ENCODE measurements around the gene ZNF780B.

Gene ZNF780B

GRCh38 chr19:40078377-40078776 lies 22.3 kb upstream of the ZNF780B start:
- TF ChIP-seq CTCF (conservative IDR thresholded peaks at IDR 0.05; ENCODE audit: low read depth, low read length): no peak

GRCh38 chr19:40070058-40070457 lies 14.0 kb upstream of the ZNF780B start:
- no peaks in the 10 kb centered on the region for H3K27me3 ChIP-seq (ENCODE audit: insufficient read depth, low read depth)
- TF ChIP-seq CTCF (conservative IDR thresholded peaks at IDR 0.05; ENCODE audit: low read depth, low read length): no peak
- H3K4me3 ChIP-seq (IDR thresholded peaks at IDR 0.05; ENCODE audit: insufficient read depth, low read depth, low read length): no peak overlapping the region
- no peaks in the 10 kb centered on the region for H3K79me2 ChIP-seq (ENCODE audit: insufficient read depth, low read depth)
- H3K4me2 ChIP-seq: no peak overlapping the region
- H3K27ac ChIP-seq: no peak overlapping the region
- no peaks in the 10 kb centered on the region for H3K4me1 ChIP-seq (ENCODE audit: low read depth, poor library complexity, severe bottlenecking)
- 0 out of 2 replicates have a peak, but pooled peaks cover 3% of the 10 kb centered on the region for H3K36me3 ChIP-seq (ENCODE audit: insufficient read depth)
- H3K9ac ChIP-seq: no peak overlapping the region
- no peaks in the 10 kb centered on the region for H4K20me1 ChIP-seq (ENCODE audit: insufficient read depth)
- H2AFZ ChIP-seq (ENCODE audit: low read depth): no peak overlapping the region

More at GRCh38 chr19:40078377-40078776, 22.3 kb upstream of the ZNF780B start:
- Histone ChIP-seq H3K4me3 (IDR thresholded peaks at IDR 0.05; ENCODE audit: insufficient read depth, low read depth, low read length) (no peak overlapping the region), H3K4me1 (ENCODE audit: low read depth, poor library complexity, severe bottlenecking) (no peaks in the 10 kb centered on the region), H2AFZ (ENCODE audit: low read depth) (no peak overlapping the region), H3K27me3 (ENCODE audit: insufficient read depth, low read depth) (no peaks in the 10 kb centered on the region), H3K79me2 (ENCODE audit: insufficient read depth, low read depth) (no peaks in the 10 kb centered on the region), H3K27ac (no peak overlapping the region), H3K9ac (no peak overlapping the region), H4K20me1 (ENCODE audit: insufficient read depth) (no peaks in the 10 kb centered on the region), H3K36me3 (ENCODE audit: insufficient read depth) (peaks cover 23% of the 10 kb centered on the region; the same call in 1 of the 2 replicates), H3K4me2 (no peak overlapping the region)

- Histone ChIP-seq H3K4me1 (ENCODE audit: low read depth, poor library complexity, severe bottlenecking) (peaks cover 26% of the 10 kb centered on the region), H4K20me1 (ENCODE audit: insufficient read depth) (no peaks in the 10 kb centered on the region), H3K27me3 (ENCODE audit: insufficient read depth, low read depth) (no peaks in the 10 kb centered on the region), H3K79me2 (ENCODE audit: insufficient read depth, low read depth) (peaks cover 4% of the 10 kb centered on the region; the same call in 1 of the 2 replicates), H3K27ac (peak overlapping the region; percentile 16; the same call in 1 of the 2 replicates), H2AFZ (ENCODE audit: low read depth) (no peak overlapping the region), H3K4me3 (IDR thresholded peaks at IDR 0.05; ENCODE audit: insufficient read depth, low read depth, low read length) (no peak overlapping the region), H3K4me2 (peak overlapping the region; percentile 4; the same call in 1 of the 2 replicates), H3K36me3 (ENCODE audit: insufficient read depth) (no peaks in the 10 kb centered on the region), H3K9ac (no peak overlapping the region)
- no peak for TF ChIP-seq CTCF (conservative IDR thresholded peaks at IDR 0.05; ENCODE audit: low read depth, low read length)
Measured at GRCh38 chr19:40059624-40060023, 3.6 kb upstream of the ZNF780B start.

GRCh38 chr19:40057166-40057565 lies 1.1 kb upstream of the ZNF780B start:
- H2AFZ ChIP-seq (ENCODE audit: low read depth): no peak overlapping the region
- H3K27ac ChIP-seq: no peak overlapping the region
- H3K27me3 ChIP-seq (ENCODE audit: insufficient read depth, low read depth): no peaks in the 10 kb centered on the region
- no peaks in the 10 kb centered on the region for H3K36me3 ChIP-seq (ENCODE audit: insufficient read depth)
- H3K79me2 ChIP-seq (ENCODE audit: insufficient read depth, low read depth): peaks cover 18% of the 10 kb centered on the region; the same call in 1 of the 2 replicates
- H3K9ac ChIP-seq: no peak overlapping the region
- H4K20me1 ChIP-seq (ENCODE audit: insufficient read depth): no peaks in the 10 kb centered on the region
- no peak for TF ChIP-seq CTCF (conservative IDR thresholded peaks at IDR 0.05; ENCODE audit: low read depth, low read length)
- peaks cover 26% of the 10 kb centered on the region for H3K4me1 ChIP-seq (ENCODE audit: low read depth, poor library complexity, severe bottlenecking)
- no peak overlapping the region for H3K4me3 ChIP-seq (IDR thresholded peaks at IDR 0.05; ENCODE audit: insufficient read depth, low read depth, low read length)
- H3K4me2 ChIP-seq: no peak overlapping the region
